Suppressor macrophage (primary cell): ENCODE measurements around the gene ZCCHC14.
A peak's percentile ranks its signal among the peaks of the same experiment; 100 is the strongest.
"Not testable (repeated sequence)": the region's sequence is repeated elsewhere in the genome, so short reads cannot be mapped to it uniquely, and the experiment has no call there.

Source experiments
- DNase-seq, 4 experiments: peaks; one replicate each; pipeline ENCODE4 v3.0.0-alpha.2; 2020 to 2022

The ZCCHC14 gene

DNA sequence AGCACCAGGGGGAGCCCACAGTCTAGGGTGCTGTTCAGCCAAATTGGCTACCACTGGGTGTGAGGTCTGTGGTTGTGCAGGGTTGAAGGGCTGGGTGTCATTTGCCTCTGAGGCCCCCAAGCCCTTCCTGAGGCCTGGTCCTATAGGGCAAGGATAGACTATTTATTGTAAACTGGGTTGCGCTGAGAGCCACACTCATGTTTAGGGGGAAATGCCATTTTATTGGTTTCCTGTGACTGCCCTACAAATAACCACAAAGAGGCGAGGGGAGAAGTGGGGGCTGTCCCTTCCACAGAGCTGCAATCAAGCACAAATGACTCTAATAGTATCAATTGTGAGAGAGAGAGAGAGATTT, 3.6 kb upstream of the ZCCHC14 start:
- DNase-seq = peak in 1 of 4 experiments; percentile 20

- no peak for DNase-seq
These were observed 3.0 kb upstream of the ZCCHC14 start for GRCh38 chr16:87495578-87496446.

- no peak for DNase-seq
These were observed 920 bp upstream of the ZCCHC14 start for GRCh38 chr16:87493608-87494280.

DNA sequence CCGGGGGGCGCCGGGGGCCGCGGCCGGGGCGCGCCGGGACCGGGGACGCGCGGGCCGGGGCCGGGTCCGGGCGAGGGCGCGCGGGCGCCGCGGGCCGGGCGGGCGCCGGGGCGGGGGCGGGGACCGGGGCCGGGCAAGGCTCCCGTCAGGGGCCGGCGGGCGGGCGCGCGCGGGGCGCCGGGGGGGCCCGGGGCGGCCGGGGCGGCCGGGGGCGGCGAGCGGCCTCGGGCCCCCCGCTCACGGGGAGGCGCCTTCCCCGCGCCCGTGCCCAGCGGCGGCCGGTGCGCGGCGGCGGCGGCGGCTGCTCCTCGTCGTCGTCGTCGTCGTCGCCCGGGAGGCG, 563 bp downstream of the ZCCHC14 start:
- DNase-seq = no peak

- peak; percentile 20 to 58 (median 42) for DNase-seq
These were observed 1.1 kb downstream of the ZCCHC14 start for GRCh38 chr16:87491522-87492290.

GRCh38 chr16:87490799-87491521, 1.9 kb downstream of the ZCCHC14 start:
- DNase-seq = not testable (repeated sequence)

- no peak for DNase-seq
These were observed 2.6 kb downstream of the ZCCHC14 start for GRCh38 chr16:87490096-87490798.

DNA sequence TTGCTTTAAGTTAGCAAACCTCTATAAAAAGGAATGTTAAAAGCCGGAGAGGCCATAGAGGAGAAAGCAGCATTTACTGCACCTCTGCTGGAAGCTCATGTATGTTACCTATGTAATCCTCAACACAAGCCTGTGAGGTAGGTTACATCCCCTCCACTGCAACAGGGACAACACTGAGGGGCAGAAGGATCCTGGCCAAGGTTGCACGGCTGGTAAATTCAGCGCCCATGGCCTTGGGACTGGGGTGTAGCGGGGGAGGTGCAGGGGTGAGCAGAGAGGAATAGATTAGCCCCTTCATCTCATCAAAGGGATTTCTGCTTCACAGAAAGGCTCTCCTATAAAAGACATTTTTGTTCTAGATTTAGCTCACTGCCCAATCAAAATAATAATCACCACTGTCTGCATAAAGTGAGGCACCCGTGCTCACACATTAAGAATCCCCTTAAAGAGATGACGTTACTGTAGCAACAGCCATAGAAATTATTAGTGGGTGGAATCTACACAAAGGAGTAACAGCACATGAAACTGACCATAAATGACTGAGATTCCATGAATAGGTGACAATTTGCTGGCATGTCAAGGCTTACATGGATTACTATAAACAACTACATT, 3.3 kb downstream of the ZCCHC14 start:
- DNase-seq = no peak

DNA sequence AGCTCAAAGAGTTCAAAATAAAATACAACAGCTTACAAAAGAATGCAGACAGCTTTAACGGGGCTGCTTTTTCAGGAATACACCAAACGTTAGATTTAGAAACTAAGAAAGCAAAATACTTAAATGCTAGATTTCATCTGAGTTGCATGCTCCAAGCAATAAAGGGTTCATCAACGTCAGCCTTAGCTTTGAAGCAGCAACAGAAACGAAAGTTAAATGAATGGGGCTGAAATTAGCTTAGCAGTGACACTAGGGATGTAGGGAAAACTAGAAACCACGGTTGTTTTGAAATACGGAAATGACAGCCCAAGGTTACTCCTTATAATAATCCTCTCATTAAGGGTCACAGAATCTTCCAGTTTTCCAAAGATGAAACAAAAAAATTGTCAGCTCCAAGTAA, 3.9 kb downstream of the ZCCHC14 start:
- DNase-seq = not testable (repeated sequence)

- DNase-seq = peak; percentile 76 to 89 (median 86)
These were observed 5.4 kb downstream of the ZCCHC14 start for GRCh38 chr16:87487361-87487924.

DNA sequence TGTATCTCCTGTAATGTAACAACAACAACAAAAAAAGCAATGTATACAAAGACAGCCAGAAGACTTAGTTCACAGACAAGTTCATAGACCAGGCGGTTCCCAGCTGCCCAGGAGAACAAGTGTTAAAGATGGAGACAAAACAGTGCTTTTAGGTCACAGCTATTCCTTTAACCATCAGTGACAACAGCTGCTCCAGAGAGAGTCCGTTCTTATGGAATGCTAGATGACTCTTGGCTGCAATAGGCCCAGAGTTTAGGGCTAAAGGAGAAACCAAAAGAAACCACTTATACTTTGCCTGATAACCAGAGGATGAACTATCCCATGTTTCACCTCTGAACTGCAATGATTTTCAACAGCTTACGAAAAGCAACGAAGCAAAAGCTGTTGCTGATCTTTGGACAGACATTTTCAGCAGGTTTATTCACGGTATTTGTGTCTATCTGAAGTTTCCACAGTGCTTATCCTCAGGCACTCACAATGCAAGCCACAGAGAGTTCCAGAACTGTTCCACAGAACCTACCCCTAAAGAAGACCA, 6.0 kb downstream of the ZCCHC14 start:
- no peak for DNase-seq

DNA sequence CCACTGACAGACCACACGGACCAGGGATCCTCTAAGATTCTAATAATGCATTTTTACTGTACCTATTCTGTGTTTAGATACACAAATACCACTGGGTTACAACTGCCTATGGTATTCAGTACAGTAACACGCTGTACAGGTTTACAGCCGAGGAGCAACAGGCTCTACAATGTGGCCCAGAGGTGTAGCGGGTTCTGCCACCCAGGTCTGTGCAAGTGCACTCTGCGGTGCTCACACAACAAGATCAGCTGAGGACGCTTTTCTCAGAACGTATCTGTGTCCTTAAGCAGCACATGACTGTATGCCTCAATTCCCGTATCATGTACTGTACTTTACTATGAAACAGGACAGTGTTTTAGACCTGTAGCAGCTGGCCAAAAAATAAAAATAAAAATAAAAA, 6.5 kb downstream of the ZCCHC14 start:
- DNase-seq = no peak

DNA sequence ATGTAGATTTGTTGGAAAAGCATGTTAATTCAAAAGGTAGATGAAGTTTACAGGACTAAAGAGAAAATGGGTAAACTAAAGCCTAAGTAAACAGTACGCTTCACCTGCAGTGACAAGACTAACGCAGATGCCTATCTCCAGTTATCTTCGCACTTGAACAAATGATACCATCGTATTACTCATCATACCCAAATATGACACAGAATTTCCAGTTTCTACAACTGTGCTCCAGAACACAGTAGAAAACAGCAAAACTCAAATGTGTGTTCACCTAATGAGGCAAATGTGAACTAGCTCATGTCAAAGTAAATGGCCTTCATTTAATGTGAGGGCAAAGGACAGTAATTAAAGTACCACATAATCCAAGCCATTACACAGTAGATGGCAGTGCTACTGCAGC, 7.0 kb downstream of the ZCCHC14 start:
- not testable (repeated sequence) for DNase-seq

GRCh38 chr16:87484487-87485331, 8.1 kb downstream of the ZCCHC14 start:
- DNase-seq = no peak

DNA sequence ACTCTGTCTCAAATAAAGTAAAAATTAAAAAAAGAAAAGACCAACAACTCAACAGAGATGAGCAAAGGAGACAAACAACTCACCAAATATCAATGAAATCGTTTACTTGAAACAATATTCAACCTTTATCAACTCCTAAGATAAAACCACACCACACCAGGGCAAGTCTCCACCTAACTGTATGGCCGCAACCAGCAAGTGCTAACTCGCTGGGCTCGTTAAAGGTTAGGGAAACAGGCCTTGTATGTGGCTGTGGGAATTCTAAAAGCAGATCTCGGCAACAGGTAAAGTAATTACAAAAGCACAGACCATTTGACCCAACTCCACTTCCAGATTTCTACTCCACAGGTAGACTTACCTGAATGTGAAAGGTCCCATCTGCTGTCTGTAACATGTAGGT, 9.3 kb downstream of the ZCCHC14 start:
- DNase-seq = no peak

DNA sequence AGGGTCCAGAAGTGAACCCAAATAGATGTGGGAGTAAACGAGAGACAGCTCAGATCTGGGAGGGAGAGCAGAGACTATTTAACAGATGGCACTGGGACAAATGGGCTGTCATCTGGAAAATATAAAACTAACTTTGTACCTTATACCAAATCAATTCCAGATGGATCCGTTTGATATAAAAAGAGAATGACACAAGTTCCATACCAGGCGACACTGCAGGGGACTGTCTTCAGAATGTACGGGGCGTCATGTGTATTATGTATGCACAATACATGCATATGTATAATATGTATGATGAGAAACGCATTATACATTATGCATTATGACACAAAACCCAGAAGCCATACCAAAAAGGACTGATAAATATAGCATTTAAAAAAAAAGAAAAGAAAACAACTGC, 10.2 kb downstream of the ZCCHC14 start:
- not testable (repeated sequence) for DNase-seq

- no peak for DNase-seq
These were observed 10.6 kb downstream of the ZCCHC14 start for GRCh38 chr16:87482266-87482665.

DNA sequence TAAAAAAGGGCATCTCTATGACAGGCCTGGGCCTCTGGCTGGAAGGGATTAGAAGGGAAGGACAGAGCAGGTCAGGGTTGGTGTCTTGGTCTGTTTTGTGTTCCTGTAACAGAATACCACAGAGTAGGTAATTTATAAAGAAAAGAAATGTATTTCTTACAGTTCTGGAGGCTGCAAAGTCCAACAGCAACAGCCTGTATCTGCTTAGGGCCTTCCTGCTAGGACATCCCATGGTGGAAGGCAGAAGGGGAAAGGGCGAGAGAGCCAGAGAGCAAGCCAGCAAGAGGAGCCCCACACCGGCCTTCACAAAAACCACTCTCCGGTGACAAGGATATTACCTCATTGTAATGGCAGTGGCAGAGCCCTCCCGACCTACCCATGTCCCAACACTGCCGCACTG, 11.1 kb downstream of the ZCCHC14 start:
- DNase-seq = not testable (repeated sequence)

- DNase-seq = not testable (repeated sequence)
These were observed 15.4 kb downstream of the ZCCHC14 start for GRCh38 chr16:87477209-87477981.
